HG02642 (cell line): ENCODE data around the gene ACVR1B.

Experiments
- ATAC-seq: cut with Tn5 transposase; IDR thresholded peaks from one replicate; pipeline ENCODE4 v1.9.1; 2021; ENCODE audit warnings: mild to moderate bottlenecking; ENCODE audit not compliant: unreplicated experiment, poor library complexity

Gene ACVR1B

GRCh38 chr12:51994539-51994820, 43.0 kb downstream of the ACVR1B start:
- ATAC-seq = no peak

- no peak for ATAC-seq
Observed at GRCh38 chr12:51994959-51995358, 43.5 kb downstream of the ACVR1B start.

- ATAC-seq = no peak
Observed at GRCh38 chr12:51997136-51997535, 45.6 kb downstream of the ACVR1B start.

- ATAC-seq = no peak
Observed at GRCh38 chr12:52003016-52003550, 51.6 kb downstream of the ACVR1B start.

GRCh38 chr12:52003591-52003990, 52.1 kb downstream of the ACVR1B start:
- ATAC-seq = no peak

GRCh38 chr12:52004042-52004648, 52.6 kb downstream of the ACVR1B start:
- no peak for ATAC-seq

GRCh38 chr12:52005218-52005902, 53.9 kb downstream of the ACVR1B start:
- ATAC-seq = no peak

GRCh38 chr12:52005903-52006703, 54.6 kb downstream of the ACVR1B start:
- peak; percentile 66 for ATAC-seq

- ATAC-seq = no peak
Observed at GRCh38 chr12:52006726-52007157, 55.2 kb downstream of the ACVR1B start, which contains the start of gene TAMALIN. Gene TAMALIN (plus strand): TSS chr12:52006946. CDS start chr12:52007020, 74 bp downstream.

- ATAC-seq = no peak
Observed at GRCh38 chr12:52007158-52007921, 55.8 kb downstream of the ACVR1B start.

GRCh38 chr12:52007982-52008510, 56.5 kb downstream of the ACVR1B start:
- ATAC-seq = no peak

- ATAC-seq = no peak
Observed at GRCh38 chr12:52009081-52009751, 57.7 kb downstream of the ACVR1B start.

- no peak for ATAC-seq
Observed at GRCh38 chr12:52010152-52010622, 58.7 kb downstream of the ACVR1B start.

GRCh38 chr12:52010692-52011601, 59.4 kb downstream of the ACVR1B start:
- ATAC-seq = no peak

- no peak for ATAC-seq
Observed at GRCh38 chr12:52011602-52012214, 60.2 kb downstream of the ACVR1B start.

- ATAC-seq = no peak
Observed at GRCh38 chr12:52013626-52014310, 62.3 kb downstream of the ACVR1B start.
